ENCODE measurements around the gene HEXA.

Gene HEXA

DNA sequence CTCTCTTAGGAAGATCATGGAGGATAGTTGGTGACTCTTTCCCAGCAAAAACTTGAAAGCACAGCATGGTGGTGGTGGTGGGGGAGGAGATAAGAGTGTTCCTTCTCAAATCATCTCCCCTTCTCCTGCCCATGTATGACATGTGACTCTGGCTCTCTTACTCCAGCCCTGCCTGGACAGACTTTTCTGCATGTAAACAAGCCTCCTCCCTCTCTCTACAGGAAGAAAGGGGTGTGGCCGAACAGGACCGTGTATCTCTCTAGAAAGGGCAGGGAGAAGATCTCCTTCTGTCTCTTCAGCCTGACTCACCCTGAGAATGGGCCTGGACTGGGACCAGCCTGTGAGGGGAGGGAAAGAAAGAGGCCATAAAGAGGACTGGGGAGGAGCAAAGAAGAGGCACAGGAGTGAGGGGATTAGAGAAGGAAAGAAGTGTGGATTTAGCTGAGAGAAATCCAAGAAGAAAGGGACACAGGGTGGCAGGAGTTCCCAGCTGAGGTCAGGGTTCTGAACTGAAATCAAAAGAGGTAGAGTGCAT lies 57.3 kb downstream of the HEXA start:
- DNase-seq: no peak

DNA sequence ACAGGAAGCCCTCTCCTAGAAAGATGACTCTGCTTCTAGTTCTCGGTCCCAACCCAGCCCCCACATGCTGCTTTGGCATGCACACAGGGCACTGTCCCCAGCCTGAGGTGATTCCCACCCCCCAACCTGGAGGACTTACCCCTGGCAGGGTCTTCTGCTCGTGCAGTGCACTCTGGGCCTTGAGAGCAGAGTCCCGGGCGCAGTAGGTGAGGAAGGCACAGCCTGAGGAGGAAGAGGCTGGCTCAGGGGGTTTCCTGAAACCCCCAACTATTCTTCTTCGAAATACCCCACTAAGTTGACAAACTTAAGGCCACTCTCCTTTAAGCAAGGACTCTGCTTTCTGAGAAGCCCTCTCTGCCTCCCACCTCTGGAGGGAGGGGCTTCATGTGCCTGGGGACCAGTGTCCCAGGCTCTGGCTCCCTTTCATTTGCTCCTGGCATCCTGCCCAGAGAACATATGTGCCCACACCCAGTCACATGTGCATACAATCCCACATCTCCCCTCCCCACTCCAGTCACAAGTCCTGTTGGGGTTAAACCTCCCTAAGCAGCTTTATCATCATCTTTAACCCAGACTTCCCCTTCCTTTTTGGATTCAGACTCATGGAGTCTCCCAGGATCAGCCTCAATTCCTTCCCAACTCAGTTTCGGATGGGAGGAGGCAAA lies 60.0 kb downstream of the HEXA start:
- DNase-seq: no peak

DNA sequence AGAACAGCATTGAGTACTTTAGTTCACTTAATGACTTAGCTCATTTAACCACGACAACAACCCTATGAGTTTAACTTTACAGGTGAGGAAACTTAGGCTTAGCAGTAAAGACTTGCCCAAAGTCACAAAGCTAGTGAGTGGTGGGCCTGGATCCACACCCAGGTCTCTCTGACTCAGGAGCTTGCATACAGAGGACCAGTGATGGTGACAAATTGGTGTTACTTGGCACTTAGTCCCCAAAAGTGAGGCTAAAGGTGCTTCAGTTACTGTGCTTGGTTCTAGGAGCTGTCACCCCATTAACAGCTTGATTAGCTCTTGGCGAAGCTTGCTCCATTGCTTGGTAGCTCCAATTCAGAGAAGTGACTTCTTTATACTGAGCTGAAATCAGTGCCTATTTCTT lies 61.9 kb downstream of the HEXA start:
- no peak for DNase-seq

DNA sequence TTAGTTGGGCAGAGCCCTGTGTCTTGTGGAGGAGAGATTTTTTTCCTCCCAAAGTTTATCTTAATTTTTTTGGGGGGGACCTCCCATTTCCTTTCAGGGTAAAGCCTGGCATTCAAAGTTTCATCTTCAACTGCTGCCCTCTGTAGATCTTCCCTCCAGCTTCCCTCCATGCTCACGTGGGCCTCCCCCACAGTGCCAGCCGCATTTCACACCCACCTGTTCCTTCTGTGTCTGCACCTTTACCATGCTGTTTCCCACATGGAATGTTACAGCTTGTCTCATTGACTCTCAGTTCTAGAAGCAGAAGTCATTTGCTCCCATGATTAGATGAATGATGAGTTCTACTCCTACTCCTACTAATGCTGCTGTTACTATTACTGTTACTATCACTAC lies 62.4 kb downstream of the HEXA start:
- no peak for DNase-seq

DNA sequence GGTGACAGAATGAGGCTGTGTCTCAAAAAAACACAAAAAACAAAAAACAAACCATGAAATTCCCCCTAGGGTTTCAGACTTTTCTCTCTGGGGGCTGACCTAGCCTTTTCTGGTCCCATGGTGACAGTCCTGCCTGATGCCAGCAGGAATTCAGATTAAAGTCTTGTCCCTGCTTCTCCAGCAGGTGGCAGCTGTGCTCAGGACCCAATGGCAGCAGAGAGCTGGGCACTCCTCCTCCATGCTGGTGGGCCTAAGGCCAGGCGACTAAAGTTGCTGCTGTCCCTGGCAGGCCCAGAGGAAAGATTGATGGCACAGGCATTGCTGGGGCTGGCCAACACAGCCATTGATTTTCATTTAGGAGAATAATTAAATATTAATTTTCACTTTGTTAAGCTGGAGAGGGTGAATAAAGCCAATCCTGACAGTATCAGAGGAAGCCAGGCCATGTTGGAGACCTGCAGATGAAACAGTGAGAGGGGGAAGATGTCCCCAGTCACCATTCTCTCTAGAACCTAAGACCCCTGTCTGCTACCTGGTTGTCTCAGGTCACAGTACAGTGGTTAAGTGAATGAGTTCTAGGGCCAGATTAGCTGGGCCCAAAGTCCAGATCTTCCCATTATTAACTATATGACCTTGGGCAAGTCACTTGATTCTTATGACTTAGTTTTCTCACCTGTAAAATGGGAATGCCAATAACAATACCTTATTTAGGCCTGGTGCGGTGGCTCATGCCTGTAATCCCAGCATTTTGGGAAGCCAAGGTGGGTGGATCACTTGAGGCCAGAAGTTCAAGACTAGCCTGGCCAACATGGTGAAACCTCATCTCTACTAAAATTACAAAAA lies 63.0 kb downstream of the HEXA start:
- DNase-seq: no peak

DNA sequence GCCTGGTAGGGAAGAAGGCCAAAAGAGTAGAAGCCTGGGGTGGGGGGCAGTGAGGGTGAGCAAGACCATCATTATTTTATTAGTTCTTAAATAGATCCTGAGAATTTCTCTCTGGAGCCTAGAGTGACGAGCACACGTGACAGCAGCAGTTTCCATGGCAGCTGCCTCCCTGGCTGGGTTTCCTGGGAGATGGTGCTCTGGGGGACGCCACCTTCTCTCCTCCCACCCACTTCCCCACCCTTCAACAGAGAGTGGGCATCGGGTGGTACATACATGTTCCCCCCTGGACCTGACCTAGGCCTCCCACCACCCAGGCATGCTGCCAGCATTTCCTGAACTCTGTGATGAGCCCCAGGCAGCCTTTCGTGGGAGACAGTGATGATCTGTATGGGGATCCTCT lies 68.8 kb downstream of the HEXA start:
- no peak for DNase-seq

DNA sequence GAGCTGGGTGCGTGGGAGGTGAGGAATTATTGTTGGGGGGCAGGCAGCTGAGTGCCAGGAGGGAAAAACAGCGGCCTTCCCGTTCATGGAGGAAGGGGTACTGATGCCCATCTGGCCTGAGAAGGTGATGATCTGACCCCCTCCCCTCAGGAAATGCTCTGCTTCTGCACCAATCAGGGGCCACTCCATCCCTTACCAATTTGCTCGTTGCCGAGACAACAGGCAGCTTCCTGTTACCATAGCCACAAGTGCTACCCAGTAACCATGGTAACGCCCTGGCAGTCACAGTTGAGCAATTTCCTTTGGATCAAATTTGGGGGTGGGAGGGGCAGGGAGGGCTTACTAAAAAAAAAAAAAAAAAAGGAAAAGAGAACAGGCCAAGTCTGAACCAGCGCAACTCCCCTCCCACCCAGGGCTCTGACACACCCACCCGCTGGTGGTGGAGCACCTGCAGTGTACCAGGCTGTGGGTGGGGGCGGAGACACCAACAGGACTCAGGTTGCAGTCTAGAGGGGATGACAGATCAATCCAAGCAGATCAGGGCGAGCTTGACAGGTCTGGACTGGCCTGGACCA lies 69.5 kb downstream of the HEXA start:
- DNase-seq: no peak

DNA sequence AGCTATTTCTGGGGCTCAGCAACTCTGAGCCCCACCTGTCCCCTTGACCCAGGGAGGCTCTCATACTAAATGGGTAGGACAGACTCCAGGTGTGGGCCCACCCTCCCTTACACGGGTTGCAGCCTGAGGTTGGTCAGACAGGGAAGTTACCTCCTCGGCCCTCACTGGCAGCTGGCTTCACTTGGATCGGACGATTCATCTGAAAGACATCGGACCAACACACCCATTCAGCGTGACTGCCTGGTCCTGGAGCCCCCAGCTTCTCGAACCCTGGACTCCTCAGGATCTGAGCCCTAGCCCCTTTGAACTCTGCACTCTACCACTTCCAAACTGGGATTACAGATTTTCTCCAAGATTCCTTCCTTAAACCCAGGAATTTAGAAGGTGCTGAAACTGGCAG lies 71.2 kb downstream of the HEXA start:
- no peak for DNase-seq

DNA sequence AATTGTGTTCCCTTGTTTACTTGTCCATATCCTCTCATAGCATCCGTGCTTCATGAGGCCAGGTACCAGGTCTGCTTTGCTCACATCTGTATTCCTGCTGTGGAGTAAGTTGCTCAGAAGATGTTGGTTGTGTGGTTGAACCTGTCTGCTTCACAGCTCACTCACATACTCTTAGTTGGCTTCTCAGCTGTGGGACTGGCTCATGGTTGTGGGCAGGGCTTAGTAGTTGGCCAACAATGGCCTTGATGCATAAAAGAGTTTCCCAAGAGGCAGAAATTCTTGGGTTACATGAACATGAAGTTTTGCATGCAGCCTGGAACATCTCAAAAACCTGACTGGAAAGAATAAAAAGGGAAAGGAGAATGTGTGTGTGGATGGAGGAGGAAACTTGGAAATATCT lies 72.9 kb downstream of the HEXA start:
- no peak for DNase-seq
